Measurements from ENCODE around the gene DCD. TPM values are rescaled to one million over a fixed set of nuclear protein-coding genes. Genes with fewer than 3 reads are reported as not detected.
"Not testable (repeated sequence)": the region's sequence is repeated elsewhere in the genome, so short reads cannot be mapped to it uniquely, and the experiment has no call there.

DCD gene
- polyA plus RNA-seq, 1 donor: not detected

GRCh38 chr12:54654926-54655325, 6.8 kb upstream of the DCD start:
- Histone ChIP-seq H3K9me3 (ENCODE audit: control insufficient read depth, low read depth, low read length) (no peaks in the 10 kb centered on the region), H3K36me3 (ENCODE audit: control insufficient read depth, insufficient read depth, low read length) (no peaks in the 10 kb centered on the region), H3K4me1 (ENCODE audit: control insufficient read depth, insufficient read depth, low read length) (peaks cover 6% of the 10 kb centered on the region), H3K27me3 (ENCODE audit: control insufficient read depth, insufficient read depth, low read length) (peaks cover 8% of the 10 kb centered on the region), H3K4me3 (ENCODE audit: low read length) (no peak overlapping the region), H3K27ac (ENCODE audit: low read length) (no peak overlapping the region)
- no CpG with 5 or more reads among the region's 2 CpGs for WGBS (ENCODE audit: insufficient coverage, low lambda C conversion rate)
- DNase-seq: no peak

- Histone ChIP-seq H3K9me3 (ENCODE audit: control insufficient read depth, low read depth, low read length) (no peaks in the 10 kb centered on the region), H3K4me1 (ENCODE audit: control insufficient read depth, insufficient read depth, low read length) (no peaks in the 10 kb centered on the region), H3K36me3 (ENCODE audit: control insufficient read depth, insufficient read depth, low read length) (no peaks in the 10 kb centered on the region), H3K4me3 (ENCODE audit: low read length) (no peak overlapping the region), H3K27me3 (ENCODE audit: control insufficient read depth, insufficient read depth, low read length) (peaks cover 14% of the 10 kb centered on the region), H3K27ac (ENCODE audit: low read length) (no peak overlapping the region)
- WGBS (ENCODE audit: insufficient coverage, low lambda C conversion rate): no CpG with 5 or more reads among the region's 9 CpGs
- no peak for DNase-seq
Observed at GRCh38 chr12:54653025-54653424, 4.9 kb upstream of the DCD start.

GRCh38 chr12:54650889-54651288, 2.7 kb upstream of the DCD start:
- Histone ChIP-seq H3K27me3 (ENCODE audit: control insufficient read depth, insufficient read depth, low read length) (peaks cover 20% of the 10 kb centered on the region), H3K4me1 (ENCODE audit: control insufficient read depth, insufficient read depth, low read length) (no peaks in the 10 kb centered on the region), H3K27ac (ENCODE audit: low read length) (no peak overlapping the region), H3K36me3 (ENCODE audit: control insufficient read depth, insufficient read depth, low read length) (no peaks in the 10 kb centered on the region), H3K4me3 (ENCODE audit: low read length) (no peak overlapping the region), H3K9me3 (ENCODE audit: control insufficient read depth, low read depth, low read length) (no peaks in the 10 kb centered on the region)
- no peak for DNase-seq
- 65% methylated on average over 4 of the region's 5 CpGs for WGBS (ENCODE audit: insufficient coverage, low lambda C conversion rate)

- Histone ChIP-seq H3K27me3 (ENCODE audit: control insufficient read depth, insufficient read depth, low read length) (peaks cover 24% of the 10 kb centered on the region), H3K4me1 (ENCODE audit: control insufficient read depth, insufficient read depth, low read length) (no peaks in the 10 kb centered on the region), H3K36me3 (ENCODE audit: control insufficient read depth, insufficient read depth, low read length) (no peaks in the 10 kb centered on the region), H3K27ac (ENCODE audit: low read length) (no peak overlapping the region), H3K9me3 (ENCODE audit: control insufficient read depth, low read depth, low read length) (no peaks in the 10 kb centered on the region), H3K4me3 (ENCODE audit: low read length) (no peak overlapping the region)
- WGBS (ENCODE audit: insufficient coverage, low lambda C conversion rate): 44% methylated on average over 3 of the region's 4 CpGs
- no peak for DNase-seq
Observed at GRCh38 chr12:54650409-54650808, 2.2 kb upstream of the DCD start.

GRCh38 chr12:54649825-54650224, 1.7 kb upstream of the DCD start:
- Histone ChIP-seq H3K4me3 (ENCODE audit: low read length) (no peak overlapping the region), H3K9me3 (ENCODE audit: control insufficient read depth, low read depth, low read length) (no peaks in the 10 kb centered on the region), H3K27ac (ENCODE audit: low read length) (no peak overlapping the region), H3K4me1 (ENCODE audit: control insufficient read depth, insufficient read depth, low read length) (no peaks in the 10 kb centered on the region), H3K27me3 (ENCODE audit: control insufficient read depth, insufficient read depth, low read length) (peaks cover 29% of the 10 kb centered on the region), H3K36me3 (ENCODE audit: control insufficient read depth, insufficient read depth, low read length) (no peaks in the 10 kb centered on the region)
- WGBS (ENCODE audit: insufficient coverage, low lambda C conversion rate): no CpG with 5 or more reads among the region's 1 CpG
- DNase-seq: no peak

- no peak overlapping the region for H3K27ac ChIP-seq (ENCODE audit: low read length)
- H3K36me3 ChIP-seq (ENCODE audit: control insufficient read depth, insufficient read depth, low read length): no peaks in the 10 kb centered on the region
- no peaks in the 10 kb centered on the region for H3K9me3 ChIP-seq (ENCODE audit: control insufficient read depth, low read depth, low read length)
- whole genome bisulfite sequencing (ENCODE audit: insufficient coverage, low lambda C conversion rate): 100% methylated on average over 1 of the region's 1 CpG
- H3K27me3 ChIP-seq (ENCODE audit: control insufficient read depth, insufficient read depth, low read length): peaks cover 22% of the 10 kb centered on the region
- DNase-seq: no peak
- H3K4me3 ChIP-seq (ENCODE audit: low read length): no peak overlapping the region
- H3K4me1 ChIP-seq (ENCODE audit: control insufficient read depth, insufficient read depth, low read length): no peaks in the 10 kb centered on the region
Observed at GRCh38 chr12:54641554-54641953, 6.6 kb downstream of the DCD start.

- peaks cover 19% of the 10 kb centered on the region for H3K27me3 ChIP-seq (ENCODE audit: control insufficient read depth, insufficient read depth, low read length)
- WGBS (ENCODE audit: insufficient coverage, low lambda C conversion rate): 100% methylated on average over 1 of the region's 4 CpGs
Observed at GRCh38 chr12:54641089-54641488, 7.1 kb downstream of the DCD start.

GRCh38 chr12:54639112-54639511, 9.1 kb downstream of the DCD start:
- not testable (repeated sequence) for H3K36me3 ChIP-seq (ENCODE audit: control insufficient read depth, insufficient read depth, low read length); H3K9me3 ChIP-seq (ENCODE audit: control insufficient read depth, low read depth, low read length)
- no CpG with 5 or more reads among the region's 2 CpGs for WGBS (ENCODE audit: insufficient coverage, low lambda C conversion rate)

More at GRCh38 chr12:54641089-54641488, 7.1 kb downstream of the DCD start:
- Histone ChIP-seq H3K9me3 (ENCODE audit: control insufficient read depth, low read depth, low read length) (no peaks in the 10 kb centered on the region), H3K27ac (ENCODE audit: low read length) (no peak overlapping the region), H3K4me3 (ENCODE audit: low read length) (no peak overlapping the region), H3K36me3 (ENCODE audit: control insufficient read depth, insufficient read depth, low read length) (no peaks in the 10 kb centered on the region), H3K4me1 (ENCODE audit: control insufficient read depth, insufficient read depth, low read length) (no peaks in the 10 kb centered on the region)
- DNase-seq: no peak

GRCh38 chr12:54634795-54635194, 13.4 kb downstream of the DCD start, which contains the start of gene LACRT:
TSS of gene LACRT (minus strand) at chr12:54634895. CDS start at chr12:54634841, 54 bp downstream.
- no CpG with 5 or more reads among the region's 2 CpGs for WGBS (ENCODE audit: insufficient coverage, low lambda C conversion rate)
- Histone ChIP-seq H3K4me1 (ENCODE audit: control insufficient read depth, insufficient read depth, low read length) (no peaks in the 10 kb centered on the region), H3K36me3 (ENCODE audit: control insufficient read depth, insufficient read depth, low read length) (no peaks in the 10 kb centered on the region), H3K9me3 (ENCODE audit: control insufficient read depth, low read depth, low read length) (no peaks in the 10 kb centered on the region), H3K4me3 (ENCODE audit: low read length) (no peak within 1 kb of the TSS), H3K27ac (ENCODE audit: low read length) (no peak within 1 kb of the TSS), H3K27me3 (ENCODE audit: control insufficient read depth, insufficient read depth, low read length) (peaks cover 8% of the 10 kb centered on the region)
- no peak for DNase-seq

More at GRCh38 chr12:54639112-54639511, 9.1 kb downstream of the DCD start:
- H3K27me3 ChIP-seq (ENCODE audit: control insufficient read depth, insufficient read depth, low read length); DNase-seq; H3K27ac ChIP-seq (ENCODE audit: low read length); H3K4me3 ChIP-seq (ENCODE audit: low read length); H3K4me1 ChIP-seq (ENCODE audit: control insufficient read depth, insufficient read depth, low read length): not testable (repeated sequence)

GRCh38 chr12:54631988-54632728, 16.0 kb downstream of the DCD start:
- WGBS (ENCODE audit: insufficient coverage, low lambda C conversion rate): 67% methylated on average over 1 of the region's 8 CpGs
- Histone ChIP-seq H3K36me3 (ENCODE audit: control insufficient read depth, insufficient read depth, low read length) (no peaks in the 10 kb centered on the region), H3K4me1 (ENCODE audit: control insufficient read depth, insufficient read depth, low read length) (no peaks in the 10 kb centered on the region), H3K27me3 (ENCODE audit: control insufficient read depth, insufficient read depth, low read length) (peaks cover 11% of the 10 kb centered on the region), H3K9me3 (ENCODE audit: control insufficient read depth, low read depth, low read length) (no peaks in the 10 kb centered on the region), H3K27ac (ENCODE audit: low read length) (no peak overlapping the region), H3K4me3 (ENCODE audit: low read length) (no peak overlapping the region)
- DNase-seq: no peak

- no peaks in the 10 kb centered on the region for H3K9me3 ChIP-seq (ENCODE audit: control insufficient read depth, low read depth, low read length)
- WGBS (ENCODE audit: insufficient coverage, low lambda C conversion rate): 78% methylated on average over 3 of the region's 5 CpGs
- H3K4me3 ChIP-seq (ENCODE audit: low read length): no peak overlapping the region
Observed at GRCh38 chr12:54631551-54631950, 16.6 kb downstream of the DCD start.

More at GRCh38 chr12:54631551-54631950, 16.6 kb downstream of the DCD start:
- H3K27me3 ChIP-seq (ENCODE audit: control insufficient read depth, insufficient read depth, low read length): peaks cover 11% of the 10 kb centered on the region
- no peak overlapping the region for H3K27ac ChIP-seq (ENCODE audit: low read length)
- no peaks in the 10 kb centered on the region for H3K36me3 ChIP-seq (ENCODE audit: control insufficient read depth, insufficient read depth, low read length)
- DNase-seq: no peak
- no peaks in the 10 kb centered on the region for H3K4me1 ChIP-seq (ENCODE audit: control insufficient read depth, insufficient read depth, low read length)
